Amygdala (tissue), 56 donors: ENCODE data around the gene KCTD16.

Experiments used
- DNase-seq, 56 donors: peaks; one replicate each; lab custom pipeline; 2025; lab: John Stamatoyannopoulos, UW

Gene KCTD16

DNA sequence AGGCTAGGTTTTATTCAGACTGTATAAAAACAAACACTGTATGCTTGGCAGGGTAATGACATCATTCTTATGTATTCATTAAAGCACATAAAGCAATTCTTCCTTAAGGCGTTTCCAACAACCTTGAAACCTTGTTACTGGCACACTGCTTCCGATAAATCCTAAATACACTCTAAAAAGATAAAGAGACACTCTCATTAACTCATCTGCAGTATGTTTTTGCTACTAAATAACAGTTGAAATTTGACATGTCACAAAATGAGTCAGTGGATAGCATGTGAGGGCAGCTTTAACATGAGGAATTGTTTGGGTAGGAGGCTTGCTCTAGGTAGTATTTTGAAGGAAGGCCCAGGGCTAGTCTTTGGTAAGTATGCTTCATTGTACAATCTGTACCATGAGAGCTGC is 13.9 kb upstream of the KCTD16 start:
- DNase-seq = no peak

DNA sequence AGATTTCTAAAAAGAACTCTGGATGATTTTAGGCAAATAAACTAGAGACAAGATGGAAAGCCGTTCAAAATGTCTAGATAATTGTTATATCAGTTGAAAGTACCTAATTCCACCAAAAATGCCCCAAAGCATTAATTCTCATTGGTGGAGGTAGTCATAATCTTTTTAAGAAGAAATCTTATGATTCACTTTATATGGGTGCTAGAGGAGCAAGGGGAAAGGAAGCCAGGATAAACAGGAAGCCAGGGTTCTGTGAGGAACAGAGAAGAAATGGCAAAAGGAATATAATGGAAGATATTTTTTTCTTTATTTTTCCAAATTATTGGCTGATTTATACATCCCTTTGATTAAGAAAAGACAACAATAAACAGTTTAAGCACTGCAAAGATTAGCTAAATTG is 8.0 kb upstream of the KCTD16 start:
- no peak for DNase-seq

DNA sequence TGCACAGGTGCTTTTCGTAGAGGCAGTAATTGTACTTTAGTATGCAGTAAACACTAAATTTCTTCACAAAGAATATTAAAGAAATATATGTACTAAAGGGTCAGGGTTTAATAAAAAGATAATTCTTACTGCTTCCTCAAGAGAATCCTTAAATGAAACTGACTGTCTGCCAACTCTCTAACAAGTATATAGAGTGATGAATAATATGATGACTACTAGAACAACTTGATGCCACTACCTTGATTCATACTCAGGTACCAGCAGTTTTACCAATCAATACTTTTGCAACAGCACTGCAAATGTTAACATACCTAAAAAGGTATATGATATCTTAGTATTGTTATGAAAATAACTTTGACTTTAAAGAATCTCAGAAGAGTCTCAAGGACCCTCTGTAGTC is 4.0 kb upstream of the KCTD16 start:
- DNase-seq = no peak

DNA sequence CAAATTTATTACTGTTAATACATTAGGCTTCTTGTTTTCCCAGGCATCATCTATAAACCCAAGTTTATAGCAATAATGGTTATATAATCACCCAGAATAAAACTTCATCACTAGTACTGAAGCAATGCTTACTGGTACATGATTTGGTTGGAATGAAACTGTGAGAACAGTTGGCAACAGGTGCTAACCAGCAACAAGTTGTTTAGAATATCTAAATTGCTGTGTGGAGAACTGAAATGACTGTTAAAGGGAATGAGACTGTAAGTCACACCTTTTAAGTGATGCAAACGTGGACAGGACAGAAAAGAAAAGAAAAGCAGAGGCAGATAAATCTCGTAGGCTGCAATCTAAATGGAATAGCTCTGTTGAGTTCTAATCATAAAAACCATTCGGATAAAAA is 2.7 kb upstream of the KCTD16 start:
- no peak for DNase-seq

DNA sequence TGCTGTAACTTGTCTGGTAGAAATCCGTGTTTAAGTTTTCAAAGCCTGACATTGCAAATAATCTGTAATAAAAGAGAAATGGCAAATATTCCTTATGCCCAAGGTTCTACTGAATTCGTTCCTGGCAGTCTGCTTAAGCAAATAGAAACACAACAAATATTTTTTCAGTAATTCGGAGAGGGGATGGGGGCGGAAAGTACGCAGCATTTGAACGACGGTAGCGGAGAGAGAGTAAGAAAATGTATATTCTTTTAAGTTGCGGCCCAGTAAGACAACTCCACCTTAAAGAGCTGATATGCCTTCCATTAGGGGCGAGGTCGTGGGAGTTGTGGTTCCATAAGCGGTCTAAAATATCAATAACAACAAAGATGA is 783 bp upstream of the KCTD16 start:
- DNase-seq = no peak

DNA sequence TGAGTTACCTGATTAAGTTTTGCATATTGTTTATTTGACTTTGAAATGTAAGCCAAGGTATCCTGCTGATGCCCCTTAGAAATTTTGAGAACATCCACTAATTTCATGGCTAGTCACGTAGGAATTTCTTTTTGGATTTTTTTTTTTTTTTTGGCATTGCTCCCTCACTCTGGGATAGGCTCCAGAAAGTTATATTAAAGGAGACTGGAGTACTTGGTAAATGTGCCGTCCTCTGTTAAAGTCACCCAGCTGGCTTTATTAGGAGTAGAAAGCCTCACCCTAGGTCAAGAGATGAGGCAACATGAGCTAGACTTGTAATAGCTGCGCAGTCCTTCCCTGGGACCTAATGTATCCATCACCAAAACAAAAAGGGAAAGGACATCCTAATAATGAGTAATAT is 3.1 kb downstream of the KCTD16 start:
- DNase-seq = no peak

DNA sequence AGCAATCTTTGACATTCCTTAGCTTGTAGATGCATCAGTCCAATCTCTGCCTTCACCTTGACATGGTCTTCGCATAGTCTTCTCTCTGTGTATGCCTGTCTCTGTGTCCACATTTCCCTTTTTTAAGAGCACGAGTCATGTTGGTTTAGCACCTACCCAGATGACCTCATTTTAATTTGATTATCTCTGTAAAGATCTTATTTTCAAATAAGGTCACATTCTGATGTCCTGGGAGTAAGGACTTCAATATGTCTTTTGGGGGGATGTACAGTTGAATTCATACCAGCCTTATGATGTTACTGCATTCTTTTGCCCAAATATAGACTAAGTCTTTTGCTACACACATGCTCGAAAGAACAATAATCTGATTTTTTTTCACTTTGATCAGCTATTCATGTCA is 6.9 kb downstream of the KCTD16 start:
- no peak for DNase-seq

DNA sequence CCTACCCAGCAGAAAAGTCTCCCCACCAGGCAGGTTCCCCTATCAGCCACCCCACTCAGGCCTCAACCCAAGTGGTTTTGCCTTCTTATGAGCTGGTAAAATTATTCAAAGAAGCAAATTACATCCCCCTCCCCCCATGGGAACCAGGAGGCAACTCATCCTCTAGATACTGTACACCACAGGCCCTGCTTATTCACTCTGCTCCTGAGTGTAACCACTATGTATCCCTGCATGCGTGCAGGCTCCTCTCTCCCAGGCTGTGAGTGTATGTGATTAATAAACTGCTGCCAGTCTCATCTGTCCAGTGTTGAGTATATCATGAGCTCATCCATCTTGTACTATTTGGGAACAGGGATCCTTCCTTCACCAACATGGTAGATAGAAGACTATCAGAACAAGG is 8.6 kb downstream of the KCTD16 start:
- no peak for DNase-seq

DNA sequence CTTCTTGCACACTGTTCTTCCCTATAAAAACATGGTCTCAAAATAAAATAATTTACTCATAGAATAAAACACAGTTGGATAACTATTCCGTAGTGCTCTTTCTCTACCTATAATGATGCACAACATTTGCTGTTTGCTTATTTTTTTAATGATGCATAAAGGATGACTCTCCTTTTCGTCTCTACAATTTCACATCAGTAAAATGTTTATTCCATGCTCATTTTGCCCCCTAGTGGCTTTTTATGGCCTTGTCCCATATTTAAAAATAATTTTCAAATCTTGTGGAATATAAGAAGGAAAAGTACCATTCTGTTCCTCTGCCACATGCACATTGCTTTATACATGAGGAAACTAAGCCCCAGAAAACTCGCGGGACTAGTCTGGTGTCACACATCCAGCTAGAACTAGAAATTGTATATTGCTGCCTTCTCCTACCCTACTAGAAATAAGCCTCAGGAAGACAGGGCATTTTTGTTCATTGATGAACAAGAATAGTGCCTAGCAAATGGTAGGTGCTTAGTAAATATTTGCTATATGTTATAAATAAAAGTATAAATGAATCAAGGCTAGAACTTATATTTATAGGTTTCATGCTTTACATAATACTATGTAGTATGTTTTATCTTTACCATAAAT is 12.7 kb downstream of the KCTD16 start:
- DNase-seq = peak in 1 of 56 donors; percentile 35

DNA sequence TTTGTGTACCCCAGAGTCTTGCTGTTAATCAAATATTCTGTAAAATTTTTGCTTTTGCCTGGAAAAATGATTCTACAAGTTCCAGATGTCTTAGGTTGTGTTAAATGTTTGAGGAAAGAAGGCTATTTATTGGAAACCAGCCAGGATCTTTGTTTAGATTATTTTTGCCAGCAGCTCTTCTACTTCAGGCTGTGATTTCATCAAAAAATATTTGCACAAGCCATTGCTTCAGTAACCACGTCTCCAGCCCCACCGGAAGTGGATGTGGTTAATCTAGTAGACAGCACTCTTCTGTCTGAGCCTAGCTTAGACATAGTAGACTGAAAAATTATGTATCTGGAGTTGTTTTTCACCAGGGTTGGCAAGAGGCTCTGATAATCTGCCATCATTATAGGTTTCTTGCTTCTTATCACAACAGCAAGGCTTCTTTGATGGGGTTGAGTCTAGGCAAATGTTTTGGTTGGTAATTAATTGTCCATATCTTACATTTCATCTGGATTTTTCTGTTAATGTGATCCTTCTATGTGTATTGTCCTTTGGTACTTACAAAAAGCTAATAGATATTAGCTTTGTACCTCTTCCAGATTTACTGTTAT is 17.1 kb downstream of the KCTD16 start:
- DNase-seq = no peak

DNA sequence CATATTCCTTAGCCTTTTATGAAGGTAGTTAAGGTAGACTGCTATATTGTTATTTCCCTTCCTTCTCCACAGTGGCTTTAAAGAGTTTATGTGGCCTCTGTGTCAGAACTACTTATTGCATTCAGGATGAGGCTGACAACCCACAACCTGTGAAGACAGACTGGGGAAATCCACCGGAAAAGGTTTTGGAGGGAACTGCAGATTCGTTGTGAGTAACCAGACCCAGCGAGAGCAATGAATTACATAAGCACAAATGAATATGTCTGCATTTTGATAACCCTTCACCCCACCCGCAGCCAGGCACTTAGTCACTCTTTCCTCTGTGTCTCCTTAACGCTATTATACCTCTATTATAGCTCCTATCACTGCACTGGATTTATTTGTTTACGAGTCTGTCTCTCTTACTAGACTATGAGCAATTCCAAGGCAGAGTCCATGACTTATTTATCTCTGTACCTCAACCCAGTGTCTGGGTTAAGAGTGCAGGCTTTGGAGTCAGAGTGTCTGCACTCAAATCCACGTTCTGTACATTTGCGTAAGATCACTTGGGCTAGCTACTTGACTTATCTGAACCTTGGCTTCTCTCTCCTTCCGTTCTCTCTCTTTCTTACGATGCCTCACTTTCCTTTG is 19.2 kb downstream of the KCTD16 start:
- no peak for DNase-seq

DNA sequence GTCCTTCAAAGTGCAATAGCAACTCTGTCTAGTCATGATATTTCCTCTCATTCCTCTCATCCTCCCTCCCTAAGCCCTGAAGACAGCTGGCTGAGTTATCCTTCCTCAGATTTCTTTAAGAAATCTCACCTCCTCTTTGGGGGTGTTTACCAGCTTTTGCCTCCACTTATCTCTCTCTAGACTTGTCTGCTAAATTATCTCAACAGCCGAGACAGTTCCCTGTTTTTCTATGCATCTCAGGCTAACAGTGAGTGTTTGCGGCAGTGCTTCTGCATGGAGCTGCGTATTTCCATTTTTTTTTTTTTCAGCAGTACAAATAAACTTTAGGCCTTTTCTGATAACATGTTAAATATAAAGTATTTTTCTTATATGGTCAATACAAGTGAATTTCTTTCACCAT is 20.9 kb downstream of the KCTD16 start:
- no peak for DNase-seq

DNA sequence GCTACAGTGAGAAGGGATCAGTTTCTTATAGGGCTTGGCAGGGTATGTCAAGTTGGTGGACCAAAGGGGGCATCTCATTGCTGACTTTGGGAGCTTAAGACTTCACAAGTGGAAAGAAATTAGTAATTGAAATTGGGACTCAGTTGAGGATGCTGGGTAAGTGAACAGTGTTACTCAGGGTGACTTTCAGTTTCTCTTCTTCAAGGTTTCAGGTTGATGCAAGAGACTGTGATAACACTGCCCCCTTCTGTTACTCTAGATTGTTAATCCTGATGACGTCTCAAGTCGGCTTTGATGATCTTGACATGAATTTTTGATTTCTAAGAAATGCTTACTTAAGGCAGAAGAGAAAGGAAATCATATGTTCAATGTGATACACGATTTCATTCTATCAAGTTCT is 21.3 kb downstream of the KCTD16 start:
- no peak for DNase-seq

DNA sequence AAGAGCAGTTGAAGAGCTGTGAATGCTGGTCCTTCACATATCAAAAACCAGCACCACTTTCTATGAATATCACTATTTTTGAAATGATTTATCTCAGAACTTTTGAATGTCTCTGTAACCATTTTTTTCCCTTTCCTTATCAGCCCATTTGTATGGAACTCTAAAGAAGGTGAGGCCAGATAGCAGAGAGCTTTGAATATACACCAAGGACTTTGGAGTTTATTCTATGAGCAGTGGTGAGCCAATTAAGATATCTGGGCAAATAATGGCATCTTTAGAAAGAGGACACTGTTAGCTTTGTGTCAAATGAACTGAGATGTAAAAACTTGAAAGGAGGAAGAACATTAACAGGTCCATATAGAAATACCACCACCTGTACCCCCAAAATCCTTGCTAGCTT is 22.0 kb downstream of the KCTD16 start:
- DNase-seq = no peak

DNA sequence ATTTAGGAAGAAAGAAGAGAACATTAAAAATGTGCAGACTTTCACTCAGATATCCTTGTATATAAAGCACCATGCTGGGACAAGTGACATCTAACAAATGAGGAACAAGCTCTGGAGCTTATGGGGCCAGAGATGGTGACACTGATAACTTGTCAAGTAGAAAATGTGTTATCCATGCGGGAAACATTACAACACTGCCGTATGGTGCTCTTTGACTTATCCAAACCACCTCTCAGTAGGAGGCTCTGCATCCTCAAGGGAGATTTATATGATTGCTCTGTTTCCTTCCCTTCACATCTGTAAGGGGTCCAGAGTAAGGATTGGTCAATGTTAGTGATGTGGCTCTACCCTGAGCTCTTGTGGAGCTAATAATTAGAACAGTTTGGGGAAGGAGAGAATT is 23.5 kb downstream of the KCTD16 start:
- DNase-seq = no peak

DNA sequence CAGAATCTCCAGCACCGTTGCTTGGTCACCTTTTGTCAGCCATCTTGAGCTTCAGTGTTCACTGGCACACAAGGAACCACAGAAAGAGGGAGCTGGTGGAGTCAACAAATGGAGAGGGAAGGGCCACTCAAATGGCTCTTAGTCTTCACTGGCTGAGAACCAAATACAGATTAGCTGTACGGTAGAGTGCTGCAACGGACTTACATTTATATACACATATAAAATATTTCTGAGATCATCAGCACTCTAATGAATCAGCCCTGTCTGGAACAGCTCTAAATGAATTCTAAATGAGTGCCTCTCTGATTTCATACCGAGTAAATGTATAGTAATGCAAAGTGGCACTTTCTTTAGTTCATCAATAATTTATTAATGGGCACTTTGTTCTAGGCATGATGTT is 24.8 kb downstream of the KCTD16 start:
- DNase-seq = no peak

DNA sequence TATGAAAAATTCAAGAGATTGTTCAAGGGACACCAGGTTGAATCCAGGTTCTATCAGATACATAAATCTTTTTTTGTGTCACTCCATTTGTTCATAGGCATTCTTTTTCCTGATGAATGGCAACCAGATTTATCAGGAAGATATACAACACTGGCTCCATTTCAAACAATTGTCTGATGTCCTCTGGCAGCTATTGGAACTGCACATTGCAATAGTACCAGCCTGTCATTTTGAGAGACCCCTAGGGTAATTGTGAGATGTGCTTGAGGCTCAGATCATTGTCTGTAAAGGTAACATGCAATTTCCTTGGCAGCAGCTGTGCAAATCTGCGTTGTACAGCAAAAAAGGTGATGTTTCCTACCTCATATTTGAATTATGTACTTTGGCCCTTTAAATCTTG is 25.9 kb downstream of the KCTD16 start:
- no peak for DNase-seq

DNA sequence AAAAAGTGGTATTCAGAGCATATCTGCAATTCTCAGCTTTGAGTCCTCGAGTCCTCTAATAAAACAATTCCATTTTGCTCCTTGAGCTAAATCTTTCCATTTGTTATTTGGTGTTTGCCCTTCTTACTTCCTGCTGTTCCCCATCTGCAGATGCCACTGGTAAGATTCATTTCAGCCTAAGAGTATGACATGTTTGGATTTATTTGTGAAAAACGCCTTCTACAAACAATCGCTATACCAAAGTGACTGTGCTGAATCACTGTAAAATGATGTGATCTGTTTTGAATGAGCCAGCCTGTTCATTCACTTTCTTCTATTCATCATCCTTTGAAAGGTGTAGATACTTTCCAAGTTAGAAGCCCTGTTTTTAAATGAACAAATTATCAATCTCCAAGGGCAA is 27.7 kb downstream of the KCTD16 start:
- no peak for DNase-seq

DNA sequence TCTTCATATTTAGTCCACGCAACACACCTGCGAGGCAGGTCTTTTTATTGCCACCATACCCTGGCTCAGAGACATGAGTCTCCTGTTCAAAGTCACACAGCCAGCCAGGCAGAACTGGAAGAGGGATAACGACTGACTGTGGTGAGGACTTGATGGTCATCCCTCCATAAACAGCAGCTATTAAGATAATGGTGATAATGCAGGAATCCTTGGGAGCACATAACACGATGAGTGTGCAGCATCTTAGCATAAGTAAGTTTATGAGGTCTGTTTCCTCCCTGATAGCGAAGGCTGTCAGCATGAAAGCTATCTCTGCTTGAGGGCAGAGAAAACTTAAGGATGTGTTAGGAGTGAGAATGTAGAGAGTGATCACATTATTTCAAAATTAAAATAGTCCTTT is 30.9 kb downstream of the KCTD16 start:
- no peak for DNase-seq

DNA sequence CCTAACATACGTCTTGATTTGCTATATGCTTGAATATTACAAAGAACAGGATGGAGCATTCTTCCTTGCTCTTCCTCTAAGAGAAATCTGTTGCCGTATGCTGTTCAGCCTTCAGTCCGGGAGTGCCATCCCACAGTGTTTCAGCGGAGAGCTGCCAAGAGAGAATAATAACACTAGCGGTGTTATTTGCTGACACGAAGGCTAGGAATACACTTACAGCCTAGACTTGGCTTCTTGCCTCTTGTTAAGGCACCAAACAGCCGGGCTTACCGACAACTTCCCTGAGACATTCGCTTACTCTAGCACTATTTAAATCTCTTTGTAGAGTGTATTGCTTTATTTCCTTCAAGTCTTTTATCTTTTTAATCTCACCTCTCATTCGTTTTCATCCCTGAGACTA is 31.4 kb downstream of the KCTD16 start:
- peak in 3 of 56 donors; percentile 4 to 32 (median 12) for DNase-seq

DNA sequence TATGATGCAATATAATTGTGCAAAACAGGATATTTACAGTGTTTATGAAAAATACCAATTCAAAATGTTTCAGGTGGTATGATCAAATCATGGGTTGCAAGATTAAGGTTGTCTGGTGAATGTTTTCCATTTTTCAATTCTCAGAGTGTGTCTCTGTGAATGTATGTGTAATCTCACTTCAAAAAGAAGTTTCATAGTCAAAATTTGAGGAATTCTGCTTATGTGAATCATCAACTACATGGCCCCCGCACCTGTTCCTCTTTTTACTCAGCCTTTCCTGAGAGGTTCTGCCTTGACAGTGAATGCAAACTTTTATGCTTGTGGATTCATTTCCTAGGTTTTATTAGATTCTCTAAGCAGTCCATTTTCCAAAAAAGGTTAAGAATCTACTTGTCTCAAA is 32.1 kb downstream of the KCTD16 start:
- no peak for DNase-seq
